PC-9 (cell line): ENCODE data around the gene TAF4B. TPM values are rescaled to one million over a fixed set of nuclear protein-coding genes. Genes with fewer than 3 reads are reported as not detected.
A peak's percentile ranks its signal among the peaks of the same experiment; 100 is the strongest.

ENCODE experiments used
- BruUV-seq: library from RNA; stranded (reverse); fragments of 400-500 nt; replicated peaks from 2 replicates; lab custom pipeline; 2021; lab: Mats Ljungman, UMichigan
- CTCF ChIA-PET: fragments of 300-600 bp; sonication (Branson Sonifier 250); formaldehyde crosslinking; loops from one replicate; lab custom pipeline; 2022; ENCODE audit warnings: antibody characterized with exemption; lab: Charles Lee
- POLR2A ChIA-PET: fragments of 300-600 bp; sonication (Branson Sonifier 250); formaldehyde crosslinking; loops from one replicate; lab custom pipeline; 2022; ENCODE audit warnings: antibody characterized with exemption; ENCODE audit not compliant: unreplicated experiment; lab: Charles Lee
- DNase-seq, 2 experiments: peaks; one replicate each; pipeline versions ENCODE4 v3.0.0 to v3.0.0-alpha.2; 2015 to 2022; ENCODE audit warnings: mixed read lengths in 1 of 2
- H2AFZ ChIP-seq: fragments of 200-600 bp; sonication (generic); 2 replicates; pipeline ENCODE4 v1.8.1; 2017; ENCODE audit warnings: antibody characterized with exemption
- H3F3A ChIP-seq: fragments of 200-600 bp; sonication (generic); 2 replicates; pipeline ENCODE4 v1.8.1; 2017; ENCODE audit warnings: antibody characterized with exemption, mild to moderate bottlenecking, low read depth; ENCODE audit not compliant: insufficient read depth
- H3K27ac ChIP-seq: fragments of 200-600 bp; sonication (generic); 2 replicates; pipeline ENCODE4 v1.6.1; 2016; ENCODE audit warnings: mixed run types
- H3K27me3 ChIP-seq: fragments of 200-600 bp; sonication (generic); 2 replicates; pipeline ENCODE4 v1.6.1; 2016; ENCODE audit warnings: low read depth, mixed run types; ENCODE audit not compliant: insufficient read depth
- H3K36me3 ChIP-seq: fragments of 200-600 bp; sonication (generic); 2 replicates; pipeline ENCODE4 v1.6.1; 2016; ENCODE audit warnings: low read depth, mixed run types
- H3K4me1 ChIP-seq: fragments of 200-600 bp; sonication (generic); replicated peaks from 2 replicates; pipeline ENCODE4 v1.6.1; 2016; ENCODE audit warnings: mixed run types; ENCODE audit not compliant: insufficient read depth
- H3K4me2 ChIP-seq: fragments of 200-600 bp; sonication (generic); 2 replicates; pipeline ENCODE4 v1.6.1; 2017; ENCODE audit warnings: mixed run types
- H3K4me3 ChIP-seq: fragments of 200-600 bp; sonication (generic); 2 replicates; pipeline ENCODE4 v1.6.1; 2016; ENCODE audit warnings: mixed run types
- H3K79me2 ChIP-seq: fragments of 200-600 bp; sonication (generic); 2 replicates; pipeline ENCODE4 v1.6.1; 2017; ENCODE audit warnings: low read depth, mixed run types
- H3K9me2 ChIP-seq: fragments of 200-600 bp; sonication (generic); 2 replicates; pipeline ENCODE4 v1.8.1; 2017; ENCODE audit warnings: mild to moderate bottlenecking; ENCODE audit not compliant: insufficient read depth
- H3K9me3 ChIP-seq: fragments of 200-600 bp; sonication (generic); 2 replicates; pipeline ENCODE4 v1.8.1; 2016; ENCODE audit warnings: low read depth; ENCODE audit not compliant: insufficient read depth
- H4K20me1 ChIP-seq: fragments of 200-600 bp; sonication (generic); 2 replicates; pipeline ENCODE4 v1.8.1; 2017; ENCODE audit not compliant: insufficient read depth
- CTCF ChIP-seq: fragments of 200-600 bp; sonication (generic); conservative IDR thresholded peaks from 2 replicates; pipeline ENCODE4 v1.6.1; 2017; ENCODE audit warnings: mixed run types, antibody characterized with exemption, mild to moderate bottlenecking, moderate library complexity
- EZH2 ChIP-seq: fragments of 200-600 bp; sonication (generic); IDR thresholded peaks from 2 replicates; pipeline ENCODE4 v1.8.0; 2017; ENCODE audit warnings: antibody characterized with exemption, low read depth
- intact Hi-C: fragments of 100-400 bp; cut with micrococcal nuclease; formaldehyde crosslinking; loops from one replicate; pipeline ENCODE4 v1.10.0; 2022; ENCODE audit not compliant: unreplicated experiment
- total RNA-seq: library from RNA; stranded (reverse); gene quantifications from 2 replicates; pipeline ENCODE4 v1.2.3, GENCODE V29; 2021

Gene TAF4B
- total RNA-seq, 1 experiment from 2014 or later: 2.8 TPM

- DNase-seq: no peak
- TF ChIP-seq CTCF (no peak), EZH2 (no peak)
- Histone ChIP-seq H4K20me1 (no peaks in the 10 kb centered on the region), H3K79me2 (no peaks in the 10 kb centered on the region), H3K27me3 (no peaks in the 10 kb centered on the region), H3K4me2 (no peak overlapping the region), H3K9me2 (no peaks in the 10 kb centered on the region), H3K27ac (no peak overlapping the region), H3K36me3 (no peaks in the 10 kb centered on the region), H3F3A (no peaks in the 10 kb centered on the region), H3K9me3 (no peaks in the 10 kb centered on the region), H2AFZ (no peak overlapping the region), H3K4me1 (no peaks in the 10 kb centered on the region), H3K4me3 (no peak overlapping the region)
- POLR2A ChIA-PET: no interaction called here
- CTCF ChIA-PET: no interaction called here
- BruUV-seq: no TSS peak
- intact Hi-C loops: no loop called here
Measured at GRCh38 chr18:26215247-26215970, 10.8 kb upstream of the TAF4B start.

GRCh38 chr18:26225022-26225693, 1.1 kb upstream of the TAF4B start:
- Histone ChIP-seq H3F3A (no peaks in the 10 kb centered on the region), H3K9me2 (no peaks in the 10 kb centered on the region), H3K27ac (no peak overlapping the region), H3K4me2 (peak overlapping the region; percentile 84), H3K9me3 (no peaks in the 10 kb centered on the region), H4K20me1 (no peaks in the 10 kb centered on the region), H3K36me3 (no peaks in the 10 kb centered on the region), H3K4me3 (peak overlapping the region; percentile 83; the same call in 1 of the 2 replicates), H3K4me1 (peaks cover 16% of the 10 kb centered on the region), H3K27me3 (no peaks in the 10 kb centered on the region), H2AFZ (peak overlapping the region; percentile 81), H3K79me2 (peaks cover 11% of the 10 kb centered on the region; the same call in 1 of the 2 replicates)
- CTCF ChIA-PET: interaction anchor here (0.7 kb wide), 1 partner anchor 157 kb away, joined by 4 read pairs; no protein-coding TSS in a partner anchor
- no TSS peak for BruUV-seq
- TF ChIP-seq EZH2: no peak
- TF ChIP-seq CTCF: no peak
- intact Hi-C loops: no loop called here
- POLR2A ChIA-PET: no interaction called here
- no peak for DNase-seq

GRCh38 chr18:26225915-26226228, 373 bp upstream of the TAF4B start:
- Histone ChIP-seq H3K36me3 (no peaks in the 10 kb centered on the region), H3K27ac (no peak overlapping the region), H3K9me3 (no peaks in the 10 kb centered on the region), H3K4me1 (peaks cover 16% of the 10 kb centered on the region), H2AFZ (peak overlapping the region; percentile 81), H3K4me2 (peak overlapping the region; percentile 84), H4K20me1 (no peaks in the 10 kb centered on the region), H3K27me3 (no peaks in the 10 kb centered on the region), H3F3A (no peaks in the 10 kb centered on the region), H3K79me2 (peaks cover 11% of the 10 kb centered on the region; the same call in 1 of the 2 replicates), H3K9me2 (no peaks in the 10 kb centered on the region), H3K4me3 (peak overlapping the region; percentile 83; the same call in 1 of the 2 replicates)
- ChIA-PET CTCF (no interaction called here), POLR2A (no interaction called here)
- no TSS peak for BruUV-seq
- DNase-seq: no peak
- intact Hi-C loops: no loop called here
- no peak for TF ChIP-seq EZH2
- no peak for TF ChIP-seq CTCF
